GM13976 (cell line): ENCODE measurements around the gene CDK14.

Experiments
- DNase-seq: peaks from one replicate; pipeline ENCODE4 v3.0.0; 2012; ENCODE audit warnings: low spot score
- CTCF ChIP-seq: IDR thresholded peaks from 2 replicates; pipeline ENCODE4 v1.5.1; 2012; ENCODE audit warnings: borderline replicate concordance, mild to moderate bottlenecking; ENCODE audit not compliant: insufficient read depth; ENCODE audit errors: extremely low read depth, missing control alignments, control extremely low read depth
- in situ Hi-C: fragments of 300-500 bp; cut with MboI; formaldehyde crosslinking; loops from one replicate; pipeline ENCODE4 v1.12.0; 2022; ENCODE audit warnings: low sequenced_read_pairs, mixed read lengths, inconsistent platforms; ENCODE audit not compliant: unreplicated experiment

CDK14 gene

GRCh38 chr7:90706072-90706716 lies 110.1 kb downstream of the CDK14 start:
- TF ChIP-seq CTCF, result no peak
- in situ Hi-C loops, result loop anchor here (25.0 kb wide), 1 partner anchor 331 kb away; no protein-coding TSS in a partner anchor
- no peak for DNase-seq

GRCh38 chr7:90708841-90709317 lies 112.8 kb downstream of the CDK14 start:
- peak; percentile 10 for DNase-seq
- TF ChIP-seq CTCF, result peak; percentile 59
- in situ Hi-C loops, result loop anchor here (25.0 kb wide), 1 partner anchor 328 kb away; no protein-coding TSS in a partner anchor

- DNase-seq, result no peak
- no peak for TF ChIP-seq CTCF
- in situ Hi-C loops, result loop anchor here (25.0 kb wide), 1 partner anchor 328 kb away; no protein-coding TSS in a partner anchor
Measured at GRCh38 chr7:90709501-90710465, 113.7 kb downstream of the CDK14 start.

GRCh38 chr7:90710466-90710850 lies 114.3 kb downstream of the CDK14 start:
- in situ Hi-C loops, result loop anchor here (25.0 kb wide), 1 partner anchor 327 kb away; no protein-coding TSS in a partner anchor
- TF ChIP-seq CTCF, result no peak
- no peak for DNase-seq

- TF ChIP-seq CTCF, result no peak
- in situ Hi-C loops, result loop anchor here (25.0 kb wide), 1 partner anchor 324 kb away; no protein-coding TSS in a partner anchor
- DNase-seq, result no peak
Measured at GRCh38 chr7:90713628-90714027, 117.5 kb downstream of the CDK14 start.

- TF ChIP-seq CTCF, result no peak
- in situ Hi-C loops, result loop anchor here (25.0 kb wide), 1 partner anchor 322 kb away; no protein-coding TSS in a partner anchor
- DNase-seq, result no peak
Measured at GRCh38 chr7:90715067-90715466, 118.9 kb downstream of the CDK14 start.
